HepG2 (cell line): ENCODE data around the gene PSMB9. TPM values are rescaled to one million over a fixed set of nuclear protein-coding genes. Genes with fewer than 3 reads are reported as not detected.

Source experiments
- BRCA1 ChIP-seq: sonication (generic); formaldehyde crosslinking; IDR thresholded peaks from 2 replicates; pipeline ENCODE4 v1.4.0; 2020; ENCODE audit warnings: missing genetic modification reagents
- ELF4 ChIP-seq: sonication (generic); formaldehyde crosslinking; IDR thresholded peaks from 2 replicates; pipeline ENCODE4 v1.5.0; 2020; ENCODE audit warnings: missing genetic modification reagents, mild to moderate bottlenecking, moderate library complexity, borderline replicate concordance
- ESRRA ChIP-seq: sonication (generic); formaldehyde crosslinking; IDR thresholded peaks from 2 replicates; pipeline ENCODE4 v1.5.1; 2020; ENCODE audit warnings: mild to moderate bottlenecking, low read depth, missing genetic modification reagents
- FOXM1 ChIP-seq: sonication (generic); formaldehyde crosslinking; IDR thresholded peaks from 2 replicates; pipeline ENCODE4 v1.5.0; 2020; ENCODE audit warnings: missing genetic modification reagents
- HNRNPK ChIP-seq: fragments of 200-400 bp; formaldehyde crosslinking; IDR thresholded peaks from 2 replicates; pipeline ENCODE4 v1.6.1; 2018; ENCODE audit warnings: low read length, low read depth, moderate library complexity, mild to moderate bottlenecking; ENCODE audit not compliant: poor library complexity, severe bottlenecking
- HOMEZ ChIP-seq: IDR thresholded peaks from 2 replicates; pipeline ENCODE4 v1.6.1; 2016; ENCODE audit warnings: low read depth
- MEIS2 ChIP-seq: sonication (generic); formaldehyde crosslinking; IDR thresholded peaks from 2 replicates; pipeline ENCODE4 v1.9.0; 2021; ENCODE audit warnings: mild to moderate bottlenecking, missing genetic modification reagents
- NFYC ChIP-seq: IDR thresholded peaks from 2 replicates; pipeline ENCODE4 v1.6.1; 2016; ENCODE audit warnings: missing genetic modification reagents, missing compliant biosample characterization
- NKX3-1 ChIP-seq: sonication (generic); formaldehyde crosslinking; IDR thresholded peaks from 2 replicates; pipeline ENCODE4 v1.5.0; 2020; ENCODE audit warnings: missing genetic modification reagents
- RARA ChIP-seq: IDR thresholded peaks from 2 replicates; pipeline ENCODE4 v1.6.1; 2016; ENCODE audit warnings: missing genetic modification reagents, missing compliant biosample characterization
- SALL1 ChIP-seq: sonication (generic); formaldehyde crosslinking; IDR thresholded peaks from 2 replicates; pipeline ENCODE4 v1.8.0; 2022; ENCODE audit warnings: mild to moderate bottlenecking, missing genetic modification reagents
- SCMH1 ChIP-seq: sonication (generic); formaldehyde crosslinking; IDR thresholded peaks from 2 replicates; pipeline ENCODE4 v1.9.0; 2021; ENCODE audit warnings: missing genetic modification reagents, mild to moderate bottlenecking, borderline replicate concordance
- WIZ ChIP-seq: sonication (generic); formaldehyde crosslinking; IDR thresholded peaks from 2 replicates; pipeline ENCODE4 v1.5.1; 2020; ENCODE audit warnings: mild to moderate bottlenecking, missing genetic modification reagents
- YEATS4 ChIP-seq: sonication (generic); formaldehyde crosslinking; IDR thresholded peaks from 2 replicates; pipeline ENCODE4 v1.4.0; 2020; ENCODE audit warnings: missing genetic modification reagents, borderline replicate concordance
- ZNF292 ChIP-seq: sonication (generic); formaldehyde crosslinking; IDR thresholded peaks from 2 replicates; pipeline ENCODE4 v1.8.1; 2022; ENCODE audit warnings: mild to moderate bottlenecking, low read depth, missing genetic modification reagents, borderline replicate concordance
- ZNF484 ChIP-seq: sonication (generic); formaldehyde crosslinking; IDR thresholded peaks from 2 replicates; pipeline ENCODE4 v1.5.1; 2020; ENCODE audit warnings: mild to moderate bottlenecking, low read depth, missing genetic modification reagents, borderline replicate concordance
- ZNF678 ChIP-seq: sonication (generic); formaldehyde crosslinking; IDR thresholded peaks from 2 replicates; pipeline ENCODE4 v1.4.0; 2020; ENCODE audit warnings: mild to moderate bottlenecking, missing genetic modification reagents
- ZNF777 ChIP-seq: sonication (generic); formaldehyde crosslinking; IDR thresholded peaks from 2 replicates; pipeline ENCODE4 v1.4.0; 2020; ENCODE audit warnings: missing genetic modification reagents
- polyA plus RNA-seq, 8 experiments: library from polyadenylated mRNA; depleted of rRNA in 3 of 8; stranded (reverse) in 7 of 8; unstranded in 1 of 8; fragments of >200 nt; fragmentation: Illumina TruSeq in 4 of 8; extraction: Trizol in 4 of 8; gene quantifications; 2 replicates each; pipeline versions ENCODE4 v1.2.1 to v1.2.3, GENCODE V29; 2011 to 2016; ENCODE audit warnings: low read depth in 4 of 8, missing spikeins in 1 of 8, mixed read lengths in 1 of 8; ENCODE audit not compliant: insufficient read depth in 1 of 8
- total RNA-seq, 5 experiments: library from RNA; depleted of rRNA; stranded (reverse); fragments of >200 nt; fragmentation: Illumina TruSeq; extraction: Trizol; gene quantifications; 2 replicates each; pipeline ENCODE4 v1.2.3, GENCODE V29; 2016; ENCODE audit warnings: low read depth in 1 of 5
- TF ChIP-seq, protein P1 (sequence below): sonication (generic); formaldehyde crosslinking; IDR thresholded peaks from 2 replicates; pipeline ENCODE4 v1.4.0; 2020; ENCODE audit warnings: missing genetic modification reagents, borderline replicate concordance
- TF ChIP-seq, protein P2 (sequence below): sonication (generic); formaldehyde crosslinking; IDR thresholded peaks from 2 replicates; pipeline ENCODE4 v1.5.0; 2020; ENCODE audit warnings: missing genetic modification reagents, mild to moderate bottlenecking, borderline replicate concordance
- TF ChIP-seq, protein P3 (sequence below): sonication (generic); formaldehyde crosslinking; IDR thresholded peaks from 2 replicates; pipeline ENCODE4 v1.4.0; 2020; ENCODE audit warnings: missing genetic modification reagents, low read depth, mild to moderate bottlenecking, borderline replicate concordance

Gene PSMB9
- total and polyA plus RNA-seq, 2 of the 13 experiments (the other 11 are each of a cell fraction or from before 2014, with no cell fraction given): 15.6 to 16.0 TPM

- TF ChIP-seq SALL1 (CRISPR knock-in tag) (peak; percentile 57; the same call in 1 of the 2 replicates), SCMH1 (CRISPR knock-in tag) (no peak), ELF4 (CRISPR knock-in tag) (no peak), ZNF678 (CRISPR knock-in tag) (peak; percentile 44; the same call in 1 of the 2 replicates), NKX3-1 (peak; percentile 64; the same call in 1 of the 2 replicates), HNRNPK (no peak), YEATS4 (CRISPR knock-in tag) (peak; percentile 69), WIZ (CRISPR knock-in tag) (0 out of 2 replicates have a peak, but pooled peaks have one; percentile 39), ZNF484 (CRISPR knock-in tag) (no peak), ZNF777 (CRISPR knock-in tag) (peak; percentile 86), FOXM1 (CRISPR knock-in tag) (no peak), MEIS2 (CRISPR knock-in tag) (no peak; the same call in 1 of the 2 replicates), NFYC (CRISPR knock-in tag) (peak; percentile 81), HOMEZ (CRISPR knock-in tag) (no peak), ZNF292 (peak; percentile 51; the same call in 1 of the 2 replicates), BRCA1 (no peak), RARA (CRISPR knock-in tag) (0 out of 2 replicates have a peak, but pooled peaks have one; percentile 20), ESRRA (CRISPR knock-in tag) (0 out of 2 replicates have a peak, but pooled peaks have one; percentile 49)
- TF ChIP-seq, protein P1, sequence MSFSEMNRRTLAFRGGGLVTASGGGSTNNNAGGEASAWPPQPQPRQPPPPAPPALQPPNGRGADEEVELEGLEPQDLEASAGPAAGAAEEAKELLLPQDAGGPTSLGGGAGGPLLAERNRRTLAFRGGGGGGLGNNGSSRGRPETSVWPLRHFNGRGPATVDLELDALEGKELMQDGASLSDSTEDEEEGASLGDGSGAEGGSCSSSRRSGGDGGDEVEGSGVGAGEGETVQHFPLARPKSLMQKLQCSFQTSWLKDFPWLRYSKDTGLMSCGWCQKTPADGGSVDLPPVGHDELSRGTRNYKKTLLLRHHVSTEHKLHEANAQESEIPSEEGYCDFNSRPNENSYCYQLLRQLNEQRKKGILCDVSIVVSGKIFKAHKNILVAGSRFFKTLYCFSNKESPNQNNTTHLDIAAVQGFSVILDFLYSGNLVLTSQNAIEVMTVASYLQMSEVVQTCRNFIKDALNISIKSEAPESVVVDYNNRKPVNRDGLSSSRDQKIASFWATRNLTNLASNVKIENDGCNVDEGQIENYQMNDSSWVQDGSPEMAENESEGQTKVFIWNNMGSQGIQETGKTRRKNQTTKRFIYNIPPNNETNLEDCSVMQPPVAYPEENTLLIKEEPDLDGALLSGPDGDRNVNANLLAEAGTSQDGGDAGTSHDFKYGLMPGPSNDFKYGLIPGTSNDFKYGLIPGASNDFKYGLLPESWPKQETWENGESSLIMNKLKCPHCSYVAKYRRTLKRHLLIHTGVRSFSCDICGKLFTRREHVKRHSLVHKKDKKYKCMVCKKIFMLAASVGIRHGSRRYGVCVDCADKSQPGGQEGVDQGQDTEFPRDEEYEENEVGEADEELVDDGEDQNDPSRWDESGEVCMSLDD: 0 out of 2 replicates have a peak, but pooled peaks have one; percentile 11
- TF ChIP-seq, protein P2, sequence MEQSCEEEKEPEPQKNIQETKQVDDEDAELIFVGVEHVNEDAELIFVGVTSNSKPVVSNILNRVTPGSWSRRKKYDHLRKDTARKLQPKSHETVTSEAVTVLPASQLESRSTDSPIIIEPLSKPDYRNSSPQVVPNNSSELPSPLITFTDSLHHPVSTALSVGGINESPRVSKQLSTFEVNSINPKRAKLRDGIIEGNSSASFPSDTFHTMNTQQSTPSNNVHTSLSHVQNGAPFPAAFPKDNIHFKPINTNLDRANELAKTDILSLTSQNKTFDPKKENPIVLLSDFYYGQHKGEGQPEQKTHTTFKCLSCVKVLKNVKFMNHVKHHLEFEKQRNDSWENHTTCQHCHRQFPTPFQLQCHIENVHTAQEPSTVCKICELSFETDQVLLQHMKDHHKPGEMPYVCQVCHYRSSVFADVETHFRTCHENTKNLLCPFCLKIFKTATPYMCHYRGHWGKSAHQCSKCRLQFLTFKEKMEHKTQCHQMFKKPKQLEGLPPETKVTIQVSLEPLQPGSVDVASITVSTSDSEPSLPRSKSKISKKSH (CRISPR knock-in tag): peak; percentile 43; the same call in 1 of the 2 replicates
- TF ChIP-seq, protein P3, sequence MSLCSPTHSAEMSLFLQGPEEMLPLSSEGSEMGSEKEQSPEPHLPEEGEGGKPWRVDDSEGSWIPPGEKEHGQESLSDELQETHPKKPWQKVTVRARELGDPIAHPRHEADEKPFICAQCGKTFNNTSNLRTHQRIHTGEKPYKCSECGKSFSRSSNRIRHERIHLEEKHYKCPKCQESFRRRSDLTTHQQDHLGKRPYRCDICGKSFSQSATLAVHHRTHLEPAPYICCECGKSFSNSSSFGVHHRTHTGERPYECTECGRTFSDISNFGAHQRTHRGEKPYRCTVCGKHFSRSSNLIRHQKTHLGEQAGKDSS: peak; percentile 90
These were observed 9.8 kb upstream of the PSMB9 start, which contains the start of gene PSMB8 (continued) for GRCh38 chr6:32843979-32844838.
